Stimulated activated effector memory CD8-positive, alpha-beta T cell treated with anti-CD3 and anti-CD28 coated beads, Interleukin-12 subunit alpha, Interleukin-12 subunit beta, amount 100 ng/mL, for 72 hours (primary cell): ENCODE measurements around the gene MYRIP.
"Not testable (repeated sequence)": the region's sequence is repeated elsewhere in the genome, so short reads cannot be mapped to it uniquely, and the experiment has no call there.

Source experiments
- ATAC-seq: fragments of 150-1000 bp; cut with Tn5 transposase; 2 replicates; pipeline ENCODE4 v1.10.0; 2021
- DNase-seq, 2 donors: peaks; one replicate each; pipeline ENCODE4 v3.0.0; 2021 to 2022; ENCODE audit warnings: low spot score in 2 of 2
- H3K27ac Mint-ChIP-seq: one replicate; pipeline ENCODE4 v1.8.0; 2022; ENCODE audit warnings: mild to moderate bottlenecking, mixed read lengths
- H3K36me3 Mint-ChIP-seq: one replicate; pipeline ENCODE4 v1.8.0; 2022; ENCODE audit warnings: mild to moderate bottlenecking, mixed read lengths
- H3K4me1 Mint-ChIP-seq: one replicate; pipeline ENCODE4 v1.8.0; 2022; ENCODE audit warnings: mixed read lengths
- H3K4me3 Mint-ChIP-seq: one replicate; pipeline ENCODE4 v1.8.0; 2022; ENCODE audit warnings: mild to moderate bottlenecking, mixed read lengths
- H3K9me3 Mint-ChIP-seq: one replicate; pipeline ENCODE4 v1.8.0; 2022; ENCODE audit warnings: mixed read lengths

MYRIP gene

DNA sequence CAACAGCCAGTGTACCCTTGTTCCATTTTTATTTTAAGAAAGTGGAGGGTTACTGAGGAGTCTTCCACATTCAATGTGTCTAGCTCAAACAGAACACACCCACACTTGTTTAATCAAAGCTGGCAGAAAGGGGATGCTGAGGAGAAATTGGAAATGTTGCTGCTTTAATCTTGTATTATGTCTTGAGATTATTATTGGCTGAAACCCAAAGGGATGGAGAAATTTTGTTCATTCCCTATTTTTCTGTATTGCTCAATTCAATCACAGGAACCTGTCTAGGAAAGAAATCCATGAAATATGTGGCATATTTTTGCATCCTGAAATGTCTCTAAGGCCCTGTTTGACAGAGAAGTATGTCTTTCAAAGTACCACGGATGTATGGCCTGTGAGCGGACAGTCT is 238.0 kb downstream of the MYRIP start:
- no peak overlapping the region for H3K27ac Mint-ChIP-seq
- no peak for DNase-seq

DNA sequence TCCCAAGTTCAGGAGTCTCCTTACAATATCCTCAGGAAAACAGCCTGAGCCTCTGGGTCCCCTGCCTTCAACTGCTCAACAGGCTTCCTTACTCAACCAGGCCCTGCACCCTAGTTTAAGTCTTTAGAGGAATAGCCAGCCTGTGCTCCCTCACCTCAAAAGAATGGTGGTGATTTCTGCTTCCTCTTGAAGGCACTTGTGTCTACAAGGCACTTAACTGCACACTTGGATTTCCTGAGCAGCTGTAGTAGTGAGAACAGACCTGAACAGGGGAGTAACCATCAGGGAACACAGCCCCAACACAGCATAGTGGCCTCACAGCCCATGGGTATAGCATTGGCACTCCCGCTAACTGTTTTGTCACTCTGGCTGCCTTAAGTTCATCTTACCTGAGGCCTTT is 244.3 kb downstream of the MYRIP start:
- Mint-ChIP-seq H3K36me3 (no peaks in the 10 kb centered on the region), H3K27ac (no peak overlapping the region), H3K4me1 (no peaks in the 10 kb centered on the region), H3K9me3 (no peaks in the 10 kb centered on the region), H3K4me3 (no peak overlapping the region)
- ATAC-seq (no peak), DNase-seq (no peak)

More for the DNA sequence above, 238.0 kb downstream of the MYRIP start:
- no peaks in the 10 kb centered on the region for H3K36me3 Mint-ChIP-seq
- H3K9me3 Mint-ChIP-seq, result no peaks in the 10 kb centered on the region
- no peaks in the 10 kb centered on the region for H3K4me1 Mint-ChIP-seq
- ATAC-seq, result no peak
- no peak overlapping the region for H3K4me3 Mint-ChIP-seq

DNA sequence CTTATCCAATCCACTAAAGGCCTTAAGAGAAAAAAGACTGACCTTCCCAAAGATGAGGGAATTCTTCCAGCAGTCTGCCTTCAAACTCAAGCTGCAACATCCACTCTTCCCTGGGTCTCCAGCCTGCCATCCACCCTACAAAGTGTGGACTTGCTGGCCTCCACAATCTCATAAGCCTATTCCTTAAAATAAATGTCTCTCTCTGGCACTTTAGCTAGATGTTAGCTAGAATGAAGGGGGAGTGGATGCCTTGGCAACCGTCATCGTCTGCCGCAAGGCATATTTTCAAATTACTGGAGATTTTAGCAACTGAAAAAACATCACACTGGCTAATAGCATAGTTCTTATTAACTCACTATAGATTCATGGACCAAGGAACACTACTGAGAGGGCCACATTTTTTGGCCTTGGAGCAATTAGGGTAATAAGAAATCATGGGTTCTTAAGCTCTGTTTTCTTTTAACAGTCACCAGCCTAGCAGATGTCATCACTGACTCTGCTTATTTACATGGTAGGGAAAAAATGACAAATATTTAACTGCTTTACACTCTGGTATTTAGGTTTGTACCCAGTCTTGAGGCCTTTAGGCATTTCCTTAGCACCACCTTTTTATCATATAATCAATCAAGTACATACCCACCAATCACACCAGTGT is 245.3 kb downstream of the MYRIP start:
- no peak overlapping the region for H3K27ac Mint-ChIP-seq
- H3K9me3 Mint-ChIP-seq, result no peaks in the 10 kb centered on the region
- H3K36me3 Mint-ChIP-seq, result no peaks in the 10 kb centered on the region
- H3K4me3 Mint-ChIP-seq, result no peak overlapping the region
- no peaks in the 10 kb centered on the region for H3K4me1 Mint-ChIP-seq
- DNase-seq (no peak), ATAC-seq (no peak)

DNA sequence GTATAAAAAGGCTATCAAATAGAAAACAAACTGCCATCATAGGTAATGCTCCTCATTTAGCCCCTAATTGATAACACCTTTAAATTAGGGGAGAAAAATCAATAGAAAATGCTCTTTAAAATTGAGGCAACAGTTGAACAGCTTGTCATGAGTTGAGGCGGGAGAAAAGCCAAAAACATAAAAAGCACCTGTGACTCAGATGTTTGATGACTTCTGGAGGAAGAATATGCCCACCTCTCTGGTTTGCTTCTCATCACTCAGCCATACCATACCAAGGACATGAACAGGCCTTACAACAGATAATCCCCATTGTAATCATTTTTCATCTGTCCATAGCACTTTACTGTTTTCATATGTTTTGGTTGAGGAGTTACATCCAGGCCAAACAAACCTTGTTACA is 246.0 kb downstream of the MYRIP start:
- H3K9me3 Mint-ChIP-seq, result peaks cover 2% of the 10 kb centered on the region
- H3K4me1 Mint-ChIP-seq, result no peaks in the 10 kb centered on the region
- H3K36me3 Mint-ChIP-seq, result no peaks in the 10 kb centered on the region
- no peak overlapping the region for H3K4me3 Mint-ChIP-seq
- ATAC-seq (no peak), DNase-seq (no peak)
- no peak overlapping the region for H3K27ac Mint-ChIP-seq

DNA sequence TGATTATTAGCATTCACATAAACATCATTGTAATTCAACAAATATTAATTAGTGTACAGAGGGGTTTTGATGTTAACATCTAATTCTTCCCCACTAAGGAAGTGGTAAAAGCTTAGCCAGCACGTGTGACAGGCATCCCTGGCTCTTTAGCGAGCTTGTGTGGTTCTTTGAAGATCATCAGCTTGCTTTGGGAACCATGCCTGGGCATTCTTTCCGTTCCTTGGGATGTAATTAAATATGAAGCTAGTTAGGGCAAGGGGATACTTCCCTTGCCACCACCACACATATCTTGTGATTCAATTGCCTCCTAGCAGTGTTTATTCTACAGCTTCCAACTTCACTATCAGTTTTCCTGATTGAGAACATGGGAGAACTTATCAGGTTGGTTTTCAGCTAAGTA is 246.5 kb downstream of the MYRIP start:
- H3K4me3 Mint-ChIP-seq, result no peak overlapping the region
- H3K36me3 Mint-ChIP-seq, result no peaks in the 10 kb centered on the region
- H3K9me3 Mint-ChIP-seq, result peaks cover 2% of the 10 kb centered on the region
- DNase-seq, result no peak
- ATAC-seq, result no peak
- no peak overlapping the region for H3K27ac Mint-ChIP-seq
- no peaks in the 10 kb centered on the region for H3K4me1 Mint-ChIP-seq

DNA sequence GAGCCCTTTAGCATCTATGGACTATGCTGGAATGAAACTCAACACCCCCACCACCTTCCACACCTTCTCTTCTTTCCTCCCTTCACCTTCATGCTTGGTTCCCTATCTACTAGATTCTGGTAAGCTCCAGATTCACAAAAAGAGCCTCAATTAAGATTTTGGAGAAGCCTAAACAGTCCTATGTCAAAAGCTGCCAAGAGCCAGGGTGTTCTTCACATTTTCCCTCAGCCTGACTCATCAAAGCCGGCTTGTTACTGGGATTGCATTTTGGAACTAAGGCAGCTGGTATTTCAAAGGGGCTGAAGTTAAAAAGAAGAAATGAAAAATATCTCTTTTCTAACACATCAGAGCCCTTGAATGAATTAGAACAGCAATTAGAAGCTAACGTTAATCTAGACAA is 247.7 kb downstream of the MYRIP start:
- ATAC-seq, result no peak
- Mint-ChIP-seq H3K4me3 (no peak overlapping the region), H3K27ac (no peak overlapping the region), H3K4me1 (no peaks in the 10 kb centered on the region), H3K9me3 (peaks cover 5% of the 10 kb centered on the region), H3K36me3 (no peaks in the 10 kb centered on the region)
- no peak for DNase-seq

DNA sequence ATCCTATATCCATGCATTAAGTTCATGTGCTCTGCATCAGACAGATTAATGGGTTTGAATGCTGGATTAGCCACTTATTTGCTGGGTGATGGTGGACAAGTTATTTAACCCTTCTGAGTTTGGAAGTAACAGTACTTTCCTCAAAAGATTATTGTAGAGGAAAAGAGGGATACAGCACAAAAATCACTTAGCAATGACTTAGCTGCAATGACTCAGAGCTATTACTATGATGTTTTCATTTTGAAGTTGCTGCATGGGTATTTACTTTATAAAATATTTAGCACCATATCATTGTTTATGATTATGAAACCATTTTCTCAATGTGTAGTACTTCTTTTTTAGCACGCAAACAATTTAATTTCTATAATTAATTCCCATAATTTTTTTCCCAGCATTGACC is 248.4 kb downstream of the MYRIP start:
- H3K9me3 Mint-ChIP-seq, result peaks cover 5% of the 10 kb centered on the region
- no peak overlapping the region for H3K27ac Mint-ChIP-seq
- H3K4me3 Mint-ChIP-seq, result no peak overlapping the region
- no peaks in the 10 kb centered on the region for H3K4me1 Mint-ChIP-seq
- no peak for DNase-seq
- no peak for ATAC-seq
- H3K36me3 Mint-ChIP-seq, result no peaks in the 10 kb centered on the region

DNA sequence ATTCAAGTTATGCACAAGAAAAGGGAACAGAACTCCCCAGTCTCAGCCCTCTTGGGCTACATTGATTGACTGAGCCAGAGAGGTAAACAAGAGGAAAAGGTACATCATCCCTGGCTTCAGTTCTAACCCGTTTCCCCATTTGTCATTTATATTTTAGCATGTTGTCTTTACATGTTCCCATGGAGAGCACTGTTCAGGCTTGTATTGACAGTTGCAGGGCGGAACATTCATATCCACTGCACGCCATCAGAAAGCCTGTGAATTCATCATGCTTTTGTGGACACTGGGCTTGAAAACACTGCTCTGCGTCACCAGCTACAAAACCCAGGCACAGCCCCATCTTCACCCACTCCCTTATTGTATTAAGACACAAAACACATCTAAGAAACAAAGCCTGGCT is 259.2 kb downstream of the MYRIP start:
- no peaks in the 10 kb centered on the region for H3K36me3 Mint-ChIP-seq
- DNase-seq, result no peak
- H3K4me1 Mint-ChIP-seq, result no peaks in the 10 kb centered on the region
- H3K27ac Mint-ChIP-seq, result no peak overlapping the region
- ATAC-seq, result no peak
- no peaks in the 10 kb centered on the region for H3K9me3 Mint-ChIP-seq
- no peak overlapping the region for H3K4me3 Mint-ChIP-seq

DNA sequence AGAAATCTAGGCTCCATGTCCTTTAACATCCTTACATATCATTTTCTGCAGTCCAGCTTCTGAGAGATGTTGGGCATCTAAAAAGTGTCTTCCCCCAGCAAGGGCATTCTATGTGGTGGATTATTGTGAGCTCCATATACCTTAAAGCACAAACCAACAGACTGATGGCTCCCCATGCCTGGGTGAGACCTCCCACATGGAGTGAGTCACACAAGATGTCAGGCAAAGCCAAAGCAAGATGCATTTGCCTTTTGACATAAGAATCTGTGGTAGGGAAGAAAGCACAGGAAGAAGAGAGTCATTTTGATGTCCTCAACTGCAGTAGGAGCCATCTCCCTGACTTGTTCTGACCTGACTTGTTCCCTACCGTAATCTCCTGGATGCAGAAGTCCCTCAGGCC is 261.4 kb downstream of the MYRIP start:
- no peak for ATAC-seq
- no peaks in the 10 kb centered on the region for H3K36me3 Mint-ChIP-seq

DNA sequence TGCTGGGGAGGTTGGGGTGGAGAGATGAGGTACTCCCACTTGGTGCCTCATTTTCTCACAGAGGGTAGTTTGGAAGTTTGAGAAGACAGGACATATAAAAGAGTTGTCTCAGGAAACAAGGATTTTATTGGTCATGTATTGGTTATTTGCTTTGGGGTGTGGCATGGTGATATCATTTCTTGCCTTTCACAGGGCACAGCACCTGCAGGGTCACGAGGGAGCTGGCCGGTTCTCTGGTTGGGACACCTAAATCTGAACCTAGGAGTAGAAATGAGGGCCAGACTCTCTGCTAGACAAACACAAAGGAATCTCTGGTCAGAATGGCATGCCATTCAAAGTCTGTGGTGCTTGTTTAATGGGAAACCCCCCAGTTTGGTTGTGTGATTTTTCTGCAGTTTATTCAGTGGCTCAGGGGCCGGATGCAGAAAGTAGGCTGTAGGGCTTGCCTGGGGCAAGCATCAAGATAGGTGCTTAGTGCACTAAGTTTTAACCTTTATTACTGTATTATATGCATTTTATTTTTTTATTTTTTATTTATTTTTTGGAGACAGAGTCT is 262.4 kb downstream of the MYRIP start:
- DNase-seq (no peak), ATAC-seq (no peak)
- no peak overlapping the region for H3K4me3 Mint-ChIP-seq
- no peaks in the 10 kb centered on the region for H3K36me3 Mint-ChIP-seq
- H3K4me1 Mint-ChIP-seq, result no peaks in the 10 kb centered on the region
- no peaks in the 10 kb centered on the region for H3K9me3 Mint-ChIP-seq
- H3K27ac Mint-ChIP-seq, result no peak overlapping the region

More for the DNA sequence above, 261.4 kb downstream of the MYRIP start:
- H3K27ac Mint-ChIP-seq, result no peak overlapping the region
- DNase-seq, result no peak
- no peaks in the 10 kb centered on the region for H3K9me3 Mint-ChIP-seq
- no peak overlapping the region for H3K4me3 Mint-ChIP-seq
- no peaks in the 10 kb centered on the region for H3K4me1 Mint-ChIP-seq

DNA sequence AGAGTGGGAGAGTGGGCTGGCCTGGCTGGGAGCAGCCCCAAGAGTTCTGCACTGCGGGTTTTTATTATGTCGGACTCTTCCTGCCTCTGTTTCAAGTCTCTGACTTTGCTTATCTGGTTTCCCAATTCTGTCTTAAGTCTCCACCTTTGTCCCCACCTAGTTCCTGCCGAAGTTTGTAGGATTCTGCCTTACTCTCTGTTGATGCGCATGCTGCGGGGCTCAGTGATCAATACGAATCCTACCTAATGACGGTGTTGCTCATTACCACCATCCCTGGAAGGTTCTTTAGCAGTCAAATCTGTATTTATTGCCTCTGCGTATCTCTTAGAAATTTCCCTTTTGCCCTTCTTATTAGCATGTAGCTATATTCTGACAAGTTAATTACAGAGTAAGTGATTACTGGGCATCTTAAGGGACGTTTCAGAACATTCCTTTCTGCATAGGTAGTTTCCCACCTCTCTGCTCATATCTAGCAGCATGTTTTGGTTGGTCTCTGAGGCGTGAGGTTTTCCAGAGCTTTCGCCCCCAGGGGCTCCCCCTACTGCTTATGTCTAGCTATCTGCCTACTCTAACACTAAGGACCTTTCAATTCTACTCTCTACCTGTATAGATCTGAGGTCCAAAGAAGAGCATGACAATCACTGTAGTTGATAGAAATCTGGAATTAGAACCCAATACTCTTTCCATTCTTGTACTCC is 264.1 kb downstream of the MYRIP start:
- DNase-seq (no peak), ATAC-seq (no peak)
- Mint-ChIP-seq H3K9me3 (no peaks in the 10 kb centered on the region), H3K4me3 (no peak overlapping the region), H3K36me3 (no peaks in the 10 kb centered on the region), H3K27ac (no peak overlapping the region), H3K4me1 (no peaks in the 10 kb centered on the region)

DNA sequence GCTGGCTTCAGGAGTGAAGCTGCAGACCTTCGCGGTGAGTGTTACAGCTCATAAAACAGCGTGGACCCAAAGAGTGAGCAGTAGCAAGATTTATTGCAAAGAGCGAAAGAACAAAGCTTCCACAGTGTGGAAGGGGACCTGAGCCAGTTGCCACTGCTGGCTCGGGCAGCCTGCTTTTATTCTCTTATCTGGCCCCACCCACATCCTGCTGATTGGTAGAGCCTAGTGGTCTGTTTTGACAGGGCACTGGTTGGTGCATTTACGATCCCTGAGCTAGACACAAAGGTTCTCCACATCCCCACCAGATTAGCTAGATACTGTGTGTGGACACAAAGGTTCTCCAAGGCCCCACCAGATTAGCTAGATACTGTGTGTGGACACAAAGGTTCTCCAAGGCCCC is 267.7 kb downstream of the MYRIP start:
- H3K4me1 Mint-ChIP-seq, H3K36me3 Mint-ChIP-seq, ATAC-seq, H3K27ac Mint-ChIP-seq, H3K9me3 Mint-ChIP-seq, DNase-seq, H3K4me3 Mint-ChIP-seq: not testable (repeated sequence)

DNA sequence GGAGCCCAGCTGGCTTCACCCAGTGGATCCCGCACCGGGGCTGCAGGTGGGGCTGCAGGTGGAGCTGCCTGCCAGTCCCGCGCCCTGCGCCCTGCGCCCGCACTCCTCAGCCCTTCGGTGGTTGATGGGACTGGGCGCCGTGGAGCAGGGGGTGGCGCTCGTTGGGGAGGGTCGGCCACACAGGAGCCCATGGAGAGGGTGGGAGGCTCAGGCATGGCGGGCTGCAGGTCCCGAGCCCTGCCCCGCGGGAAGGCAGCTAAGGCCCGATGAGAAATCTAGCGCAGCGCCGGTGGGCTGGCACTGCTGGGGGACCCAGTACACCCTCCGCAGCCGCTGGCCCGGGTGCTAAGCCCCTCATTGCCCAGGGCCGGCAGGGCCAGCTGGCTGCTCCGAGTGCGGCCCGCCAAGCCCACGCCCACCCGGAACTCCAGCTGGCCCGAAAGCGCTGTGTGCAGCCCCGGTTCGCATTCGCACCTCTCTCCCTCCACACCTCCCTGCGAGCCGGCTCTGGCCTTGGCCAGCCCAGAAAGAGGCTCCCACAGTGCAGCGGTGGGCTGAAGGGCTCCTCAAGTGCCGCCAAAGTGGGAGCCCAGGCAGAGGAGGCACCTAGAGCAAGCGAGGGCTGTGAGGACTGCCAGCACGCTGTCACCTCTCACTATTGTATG is 268.6 kb downstream of the MYRIP start:
- not testable (repeated sequence) for ATAC-seq, H3K27ac Mint-ChIP-seq, H3K36me3 Mint-ChIP-seq, H3K4me1 Mint-ChIP-seq, H3K4me3 Mint-ChIP-seq, H3K9me3 Mint-ChIP-seq, DNase-seq

DNA sequence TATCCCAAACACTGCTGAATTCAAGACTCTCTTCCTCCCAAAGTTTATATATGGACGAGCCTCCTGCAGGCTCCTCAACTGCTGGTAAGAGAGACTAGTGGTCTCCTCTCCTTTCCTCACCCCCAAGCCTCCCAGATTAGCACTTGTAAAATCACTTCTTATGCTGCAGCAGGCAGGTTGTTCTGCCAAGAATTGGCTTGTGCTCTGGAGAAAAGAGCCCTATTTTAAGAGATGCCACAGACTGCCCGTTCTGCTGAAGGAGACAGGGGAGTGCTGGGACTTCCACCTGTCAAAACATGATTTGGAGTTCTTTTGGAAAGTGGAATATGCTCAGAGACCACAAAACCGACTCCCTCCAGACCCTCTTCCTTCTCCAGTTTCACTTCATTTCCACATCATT is 269.2 kb downstream of the MYRIP start:
- no peaks in the 10 kb centered on the region for H3K36me3 Mint-ChIP-seq
- H3K27ac Mint-ChIP-seq, result no peak overlapping the region
- peaks cover 2% of the 10 kb centered on the region for H3K9me3 Mint-ChIP-seq
- no peaks in the 10 kb centered on the region for H3K4me1 Mint-ChIP-seq
- H3K4me3 Mint-ChIP-seq, result no peak overlapping the region
- no peak for ATAC-seq
- no peak for DNase-seq

DNA sequence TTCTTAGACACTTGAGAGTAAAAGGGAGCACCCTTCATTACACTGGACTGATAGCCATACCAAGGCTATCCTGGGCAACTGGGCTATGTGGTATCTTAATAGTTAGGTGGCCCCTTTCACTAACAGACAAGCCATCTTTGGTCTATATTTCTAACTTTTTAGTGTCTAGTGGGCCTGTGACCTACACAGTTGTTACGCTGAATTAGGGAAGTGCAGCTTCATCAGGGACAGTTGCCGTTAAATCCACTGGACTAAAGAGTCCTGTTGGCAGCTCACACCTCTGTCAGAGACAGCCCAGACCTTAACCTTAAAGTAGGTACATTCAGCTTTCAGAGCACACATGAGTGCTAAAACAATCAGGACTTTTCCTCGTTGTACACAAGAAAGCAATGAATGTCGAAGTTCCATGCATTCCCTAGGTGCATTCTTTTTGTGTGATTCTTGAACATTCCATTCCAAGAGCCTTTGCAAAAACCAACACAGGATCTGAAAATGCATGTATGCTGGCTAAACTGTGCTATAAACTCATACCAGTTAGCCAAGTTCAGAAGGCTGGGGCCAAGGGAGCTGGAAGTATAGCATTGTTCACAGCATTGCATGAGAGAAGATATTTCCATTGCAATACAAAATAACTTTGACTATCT is 269.9 kb downstream of the MYRIP start:
- DNase-seq (no peak), ATAC-seq (peak; percentile 16)
- Mint-ChIP-seq H3K4me1 (no peaks in the 10 kb centered on the region), H3K27ac (no peak overlapping the region), H3K9me3 (peaks cover 2% of the 10 kb centered on the region), H3K4me3 (no peak overlapping the region), H3K36me3 (no peaks in the 10 kb centered on the region)
